ENCODE measurements around the gene NUPR1.
A peak's percentile ranks its signal among the peaks of the same experiment; 100 is the strongest.

GRCh38 chr16:28491230-28491969, 47.4 kb downstream of the NUPR1 start:
- TF ChIP-seq EZH2 (IDR thresholded peaks at IDR 0.05; ENCODE audit: borderline replicate concordance, low read length): no peak
- TF ChIP-seq, protein P1, sequence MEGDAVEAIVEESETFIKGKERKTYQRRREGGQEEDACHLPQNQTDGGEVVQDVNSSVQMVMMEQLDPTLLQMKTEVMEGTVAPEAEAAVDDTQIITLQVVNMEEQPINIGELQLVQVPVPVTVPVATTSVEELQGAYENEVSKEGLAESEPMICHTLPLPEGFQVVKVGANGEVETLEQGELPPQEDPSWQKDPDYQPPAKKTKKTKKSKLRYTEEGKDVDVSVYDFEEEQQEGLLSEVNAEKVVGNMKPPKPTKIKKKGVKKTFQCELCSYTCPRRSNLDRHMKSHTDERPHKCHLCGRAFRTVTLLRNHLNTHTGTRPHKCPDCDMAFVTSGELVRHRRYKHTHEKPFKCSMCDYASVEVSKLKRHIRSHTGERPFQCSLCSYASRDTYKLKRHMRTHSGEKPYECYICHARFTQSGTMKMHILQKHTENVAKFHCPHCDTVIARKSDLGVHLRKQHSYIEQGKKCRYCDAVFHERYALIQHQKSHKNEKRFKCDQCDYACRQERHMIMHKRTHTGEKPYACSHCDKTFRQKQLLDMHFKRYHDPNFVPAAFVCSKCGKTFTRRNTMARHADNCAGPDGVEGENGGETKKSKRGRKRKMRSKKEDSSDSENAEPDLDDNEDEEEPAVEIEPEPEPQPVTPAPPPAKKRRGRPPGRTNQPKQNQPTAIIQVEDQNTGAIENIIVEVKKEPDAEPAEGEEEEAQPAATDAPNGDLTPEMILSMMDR (conservative IDR thresholded peaks at IDR 0.05 in 1 of 2, IDR thresholded peaks at IDR 0.05 in 1 of 2; ENCODE audit: extremely low read depth in 1 of 2, insufficient read depth in 1 of 2, low read depth in 1 of 2, low read length in 2 of 2): peak in 1 of 2 donors; percentile 42

Data from mammary epithelial cell (primary cell).